Left hindlimb (tissue), 1 donor: Measurements from ENCODE around the gene CYP4V2.
"Not testable (repeated sequence)": the region's sequence is repeated elsewhere in the genome, so short reads cannot be mapped to it uniquely, and the experiment has no call there.

Source experiments
- DNase-seq: peaks from one replicate; pipeline ENCODE4 v3.0.0-alpha.2; 2018

CYP4V2 gene

DNA sequence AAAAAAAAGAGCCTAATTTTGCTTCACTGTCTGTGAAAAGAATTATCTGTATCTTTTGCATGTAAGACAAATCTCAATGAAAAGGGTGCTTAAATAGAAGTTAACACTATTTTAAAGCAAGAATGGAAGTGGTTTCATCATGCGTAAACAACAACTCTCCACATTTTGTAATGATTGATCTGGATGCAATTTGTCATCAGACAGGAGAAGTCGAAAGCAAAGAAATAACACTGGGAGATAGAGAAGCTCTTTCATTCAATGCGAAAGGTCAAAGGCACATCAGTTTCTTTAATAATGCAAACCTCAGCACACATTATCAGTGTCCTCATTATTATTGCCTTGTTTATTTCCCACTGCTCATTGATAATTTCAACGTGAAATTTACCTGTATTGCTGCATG is 44.8 kb downstream of the CYP4V2 start:
- no peak for DNase-seq

DNA sequence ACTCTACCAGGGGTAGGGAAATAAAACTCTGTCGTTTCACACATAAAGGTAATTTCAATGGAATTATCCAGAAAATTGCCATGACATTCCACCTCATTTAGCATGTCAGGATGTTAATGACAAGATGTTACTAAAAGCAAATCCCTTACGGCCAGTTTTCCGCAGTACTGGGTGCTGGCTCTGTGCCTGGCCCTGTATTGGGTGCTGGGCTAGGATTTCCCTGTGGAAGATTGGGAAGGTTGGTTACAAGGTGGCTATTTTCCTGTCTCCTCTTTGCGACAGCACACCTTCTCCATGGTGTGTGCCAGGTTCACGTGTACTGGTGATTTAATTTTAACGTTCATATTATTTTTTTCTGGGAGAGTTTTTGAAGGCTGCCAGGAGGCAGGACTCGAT is 49.1 kb downstream of the CYP4V2 start:
- no peak for DNase-seq

DNA sequence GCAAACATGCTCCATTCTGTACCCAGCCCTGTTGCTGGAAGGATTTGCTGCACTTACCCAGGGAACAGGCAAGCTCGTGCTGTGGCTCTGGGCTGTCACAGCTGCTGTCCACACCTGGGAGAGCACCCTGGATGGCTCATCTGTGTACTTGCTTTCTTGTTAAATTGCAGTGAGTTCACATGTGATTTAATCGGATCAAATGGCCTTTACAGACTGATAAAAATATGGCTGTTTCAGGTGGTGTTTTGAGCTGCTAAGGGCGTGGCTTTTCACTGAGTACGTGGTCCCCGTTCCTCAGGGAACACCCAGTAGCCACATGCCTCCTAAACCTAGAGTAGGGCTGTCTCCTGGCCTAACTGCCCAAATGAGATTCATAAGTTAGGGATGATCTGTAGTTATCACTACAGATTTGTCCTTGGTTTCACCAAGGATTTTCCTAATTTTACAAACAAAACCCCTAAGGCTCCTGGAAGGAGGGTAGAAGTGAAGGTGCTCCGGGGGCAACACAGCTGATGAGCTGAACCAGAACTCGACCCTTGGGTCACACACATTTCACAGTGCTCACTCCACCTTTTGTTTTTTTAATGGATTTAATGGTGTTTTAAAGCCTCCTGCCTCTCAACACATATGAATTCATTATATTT is 49.6 kb downstream of the CYP4V2 start:
- no peak for DNase-seq

DNA sequence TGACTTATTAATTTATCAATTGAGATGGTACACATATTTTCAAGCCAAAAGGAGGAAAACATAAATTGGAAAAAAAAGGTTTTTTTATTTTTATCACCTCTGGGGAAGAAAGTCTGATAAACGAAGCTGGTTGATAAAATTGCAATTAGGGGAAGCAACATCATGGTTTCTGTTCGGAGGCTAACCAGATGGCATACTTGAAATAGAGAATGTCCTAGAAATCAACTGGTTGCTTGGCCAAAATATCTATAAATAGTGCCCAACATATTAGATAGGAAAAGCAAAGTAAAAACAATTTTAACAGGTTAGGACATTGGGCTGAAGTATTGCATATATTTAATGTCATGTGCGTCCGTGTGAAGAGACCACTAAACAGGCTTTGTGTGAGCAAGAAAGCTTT is 50.2 kb downstream of the CYP4V2 start:
- no peak for DNase-seq

GRCh38 chr4:186242031-186242430 is 50.7 kb downstream of the CYP4V2 start:
- not testable (repeated sequence) for DNase-seq

- no peak for DNase-seq
These were observed 52.0 kb downstream of the CYP4V2 start for GRCh38 chr4:186243331-186243730.

- no peak for DNase-seq
These were observed 53.5 kb downstream of the CYP4V2 start for GRCh38 chr4:186244835-186245234.

GRCh38 chr4:186247062-186247752 is 55.8 kb downstream of the CYP4V2 start:
- not testable (repeated sequence) for DNase-seq

GRCh38 chr4:186248643-186249042 is 57.3 kb downstream of the CYP4V2 start:
- DNase-seq, result no peak

GRCh38 chr4:186249785-186250754 is 58.7 kb downstream of the CYP4V2 start:
- DNase-seq, result no peak

DNA sequence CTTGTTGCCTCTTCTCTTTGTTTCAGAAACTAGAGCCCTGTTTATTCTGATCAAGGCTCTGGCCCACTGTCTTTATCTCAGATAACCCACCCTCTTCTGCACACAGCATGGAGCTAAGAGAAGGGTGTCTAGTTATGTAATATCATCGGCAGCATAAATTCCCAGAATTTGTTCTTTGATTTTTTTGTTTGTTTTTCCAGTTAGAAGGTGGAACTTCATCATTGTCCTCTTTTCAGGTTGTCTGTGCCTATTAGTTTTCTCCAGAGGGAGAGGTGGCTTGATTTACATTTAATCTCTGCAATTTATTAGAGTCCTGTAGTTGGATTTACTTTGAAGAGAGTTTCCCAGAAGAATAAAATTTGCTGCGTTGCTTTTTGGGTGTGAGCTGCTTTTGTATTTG is 59.4 kb downstream of the CYP4V2 start:
- DNase-seq, result no peak

DNA sequence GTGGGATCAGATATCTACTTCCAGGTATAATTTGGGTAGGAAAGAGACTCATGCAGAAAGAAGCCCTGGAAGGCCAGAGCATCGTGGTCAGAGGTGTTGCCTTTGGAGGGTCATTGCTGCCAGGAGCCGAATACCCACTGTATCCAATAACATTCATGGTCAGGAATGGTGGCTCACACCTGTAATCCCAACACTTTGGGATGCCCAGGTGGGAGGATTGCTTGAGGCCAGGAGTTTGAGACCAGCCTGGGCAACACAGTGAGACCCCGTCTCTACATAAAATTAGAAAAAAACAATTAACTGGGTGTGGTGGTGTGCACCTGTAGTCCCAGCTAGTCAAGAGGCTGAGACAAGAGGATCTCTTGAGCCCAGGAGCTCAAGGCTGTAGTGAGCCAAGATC is 63.8 kb downstream of the CYP4V2 start:
- no peak for DNase-seq

GRCh38 chr4:186258216-186258811 is 66.9 kb downstream of the CYP4V2 start:
- no peak for DNase-seq

GRCh38 chr4:186260117-186260503 is 68.7 kb downstream of the CYP4V2 start:
- no peak for DNase-seq
